DOHH2 (cell line): ENCODE measurements around the gene SCARF1.
A peak's percentile ranks its signal among the peaks of the same experiment; 100 is the strongest.

Experiments
- H3F3A ChIP-seq: fragments of 200-600 bp; sonication (generic), shearing (Covaris generic); 2 replicates; pipeline ENCODE4 v1.6.0; 2016; ENCODE audit warnings: antibody characterized with exemption, mild to moderate bottlenecking; ENCODE audit not compliant: control insufficient read depth, insufficient read depth
- H3K27ac ChIP-seq: fragments of 200-600 bp; sonication (generic); 2 replicates; pipeline ENCODE4 v1.5.1; 2014; ENCODE audit warnings: low read depth, mild to moderate bottlenecking, low read length, moderate library complexity
- H3K27me3 ChIP-seq: fragments of 200-600 bp; sonication (generic); 2 replicates; pipeline ENCODE4 v1.6.1; 2014; ENCODE audit warnings: mild to moderate bottlenecking, low read length, mixed read lengths; ENCODE audit not compliant: control insufficient read depth
- H3K36me3 ChIP-seq: fragments of 200-600 bp; sonication (generic); 2 replicates; pipeline ENCODE4 v1.6.1; 2014; ENCODE audit warnings: mild to moderate bottlenecking, low read length, moderate library complexity, mixed read lengths; ENCODE audit not compliant: control insufficient read depth
- H3K4me1 ChIP-seq: fragments of 200-600 bp; sonication (generic); 2 replicates; pipeline ENCODE4 v1.6.1; 2014; ENCODE audit warnings: mild to moderate bottlenecking, low read length, mixed read lengths; ENCODE audit not compliant: control insufficient read depth
- H3K4me2 ChIP-seq: fragments of 200-600 bp; sonication (generic); 2 replicates; pipeline ENCODE4 v1.6.0; 2014; ENCODE audit warnings: mild to moderate bottlenecking, low read length, moderate library complexity
- H3K4me3 ChIP-seq: fragments of 200-600 bp; sonication (generic); 2 replicates; pipeline ENCODE4 v1.5.1; 2014; ENCODE audit warnings: mild to moderate bottlenecking, low read length, mixed read lengths
- H3K79me2 ChIP-seq: fragments of 200-600 bp; sonication (generic); 2 replicates; pipeline ENCODE4 v1.6.1; 2014; ENCODE audit warnings: mild to moderate bottlenecking, low read length, mixed read lengths; ENCODE audit not compliant: control insufficient read depth
- H3K9me2 ChIP-seq: fragments of 200-600 bp; sonication (generic); replicated peaks from 2 replicates; pipeline ENCODE4 v1.6.1; 2014; ENCODE audit warnings: mild to moderate bottlenecking, low read length, mixed read lengths; ENCODE audit not compliant: control insufficient read depth
- H3K9me3 ChIP-seq: fragments of 200-600 bp; sonication (generic); 2 replicates; pipeline ENCODE4 v1.6.1; 2014; ENCODE audit warnings: antibody characterized with exemption, low read length, mixed read lengths; ENCODE audit not compliant: control insufficient read depth, insufficient read depth
- H4K20me1 ChIP-seq: fragments of 200-600 bp; sonication (generic); 2 replicates; pipeline ENCODE4 v1.6.0; 2014; ENCODE audit warnings: low read depth, mild to moderate bottlenecking, antibody characterized with exemption, low read length, moderate library complexity; ENCODE audit not compliant: control insufficient read depth, insufficient read depth
- CTCF ChIP-seq: fragments of 200-600 bp; sonication (generic); IDR thresholded peaks from one replicate; pipeline ENCODE4 v1.5.1; 2014; ENCODE audit warnings: antibody characterized with exemption, mild to moderate bottlenecking, low read depth, low read length; ENCODE audit not compliant: poor library complexity, severe bottlenecking
- EZH2phosphoT487 ChIP-seq: fragments of 200-600 bp; sonication (generic); IDR thresholded peaks from 2 replicates; pipeline ENCODE4 v1.6.1; 2017; ENCODE audit warnings: borderline replicate concordance, mild to moderate bottlenecking, antibody characterized with exemption, low read length, moderate library complexity, mixed read lengths

SCARF1 gene

GRCh38 chr17:1648173-1648962 is 2.8 kb upstream of the SCARF1 start:
- H3K4me2 ChIP-seq, result peak overlapping the region; percentile 94
- H3K4me3 ChIP-seq, result peak overlapping the region; percentile 69
- peaks cover 46% of the 10 kb centered on the region for H3K4me1 ChIP-seq

GRCh38 chr17:1647802-1648171 is 2.3 kb upstream of the SCARF1 start:
- no peaks in the 10 kb centered on the region for H3K9me2 ChIP-seq
- peak overlapping the region; percentile 94 for H3K4me2 ChIP-seq
- peaks cover 47% of the 10 kb centered on the region for H3K4me1 ChIP-seq
- no peaks in the 10 kb centered on the region for H3K9me3 ChIP-seq
- H3K27me3 ChIP-seq, result no peaks in the 10 kb centered on the region
- H4K20me1 ChIP-seq, result 0 out of 2 replicates have a peak, but pooled peaks cover 5% of the 10 kb centered on the region
- H3K36me3 ChIP-seq, result peaks cover 32% of the 10 kb centered on the region
- H3F3A ChIP-seq, result peaks cover 14% of the 10 kb centered on the region
- H3K4me3 ChIP-seq, result no peak overlapping the region
- TF ChIP-seq EZH2phosphoT487 (no peak), CTCF (no peak)
- H3K79me2 ChIP-seq, result no peaks in the 10 kb centered on the region
- no peak overlapping the region for H3K27ac ChIP-seq

More at GRCh38 chr17:1648173-1648962, 2.8 kb upstream of the SCARF1 start:
- H3K9me3 ChIP-seq, result no peaks in the 10 kb centered on the region
- peak; percentile 65 for TF ChIP-seq CTCF
- no peak for TF ChIP-seq EZH2phosphoT487
- peaks cover 38% of the 10 kb centered on the region for H3K36me3 ChIP-seq
- peaks cover 16% of the 10 kb centered on the region for H3F3A ChIP-seq
- no peak overlapping the region for H3K27ac ChIP-seq
- H4K20me1 ChIP-seq, result 0 out of 2 replicates have a peak, but pooled peaks cover 5% of the 10 kb centered on the region
- H3K27me3 ChIP-seq, result no peaks in the 10 kb centered on the region
- no peaks in the 10 kb centered on the region for H3K9me2 ChIP-seq
- no peaks in the 10 kb centered on the region for H3K79me2 ChIP-seq

DNA sequence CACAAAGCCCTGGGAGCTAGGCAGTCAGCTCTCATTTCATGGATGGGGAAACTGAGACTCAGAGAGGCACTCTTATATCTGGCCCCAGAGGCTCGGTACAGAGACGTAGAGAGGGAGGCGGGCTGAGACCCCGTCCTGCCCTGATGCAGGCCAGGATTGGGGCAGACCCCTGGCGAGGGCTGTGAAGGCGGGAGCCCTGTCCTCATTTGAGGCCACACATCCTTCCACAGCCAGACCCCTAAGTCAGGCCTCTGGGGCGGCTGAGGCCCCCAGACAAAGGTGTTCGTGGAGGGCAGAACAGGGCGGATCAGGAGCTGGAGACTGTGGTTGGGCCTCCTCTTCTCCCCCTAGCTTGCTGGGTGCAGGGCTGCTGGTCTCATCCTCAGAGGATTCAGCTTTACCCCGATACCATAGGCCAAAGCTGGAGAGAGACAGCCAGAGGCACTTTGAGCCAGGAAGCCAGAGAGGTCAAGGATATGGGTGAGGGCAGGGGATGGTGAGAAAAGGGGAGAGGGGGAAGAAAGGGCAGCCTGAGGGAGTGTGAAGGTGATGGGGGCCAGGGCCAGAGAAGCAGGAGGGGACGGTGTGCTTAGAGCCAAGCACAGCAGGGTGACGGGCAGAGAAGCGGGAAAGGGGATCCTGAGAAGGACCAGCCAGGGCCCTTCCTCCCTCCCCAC is 805 bp upstream of the SCARF1 start:
- peaks cover 47% of the 10 kb centered on the region for H3K4me1 ChIP-seq
- H4K20me1 ChIP-seq, result 0 out of 2 replicates have a peak, but pooled peaks cover 5% of the 10 kb centered on the region
- peaks cover 13% of the 10 kb centered on the region for H3F3A ChIP-seq
- no peaks in the 10 kb centered on the region for H3K79me2 ChIP-seq
- no peaks in the 10 kb centered on the region for H3K9me2 ChIP-seq
- H3K9me3 ChIP-seq, result no peaks in the 10 kb centered on the region
- no peak overlapping the region for H3K4me2 ChIP-seq
- TF ChIP-seq EZH2phosphoT487, result no peak
- TF ChIP-seq CTCF, result no peak
- no peak overlapping the region for H3K27ac ChIP-seq
- peaks cover 18% of the 10 kb centered on the region for H3K36me3 ChIP-seq
- H3K4me3 ChIP-seq, result no peak overlapping the region
- no peaks in the 10 kb centered on the region for H3K27me3 ChIP-seq
